OCI-LY3 (cell line): ENCODE measurements around the gene SMCO3.

Source experiments
- EZH2phosphoT487 ChIP-seq: fragments of 200-600 bp; shearing (Covaris generic); IDR thresholded peaks from 2 replicates; pipeline ENCODE4 v1.6.1; 2018; ENCODE audit warnings: antibody characterized with exemption, mixed run types, low read depth
- TF ChIP-seq, protein P1 (sequence below): fragments of 200-600, 300-600 bp; sonication (generic); IDR thresholded peaks from 2 replicates; pipeline ENCODE4 v1.5.1; 2014; ENCODE audit warnings: antibody characterized with exemption, low read length, low read depth

GRCh38 chr12:14777271-14777670 is 36.7 kb downstream of the SMCO3 start:
- TF ChIP-seq, protein P1, sequence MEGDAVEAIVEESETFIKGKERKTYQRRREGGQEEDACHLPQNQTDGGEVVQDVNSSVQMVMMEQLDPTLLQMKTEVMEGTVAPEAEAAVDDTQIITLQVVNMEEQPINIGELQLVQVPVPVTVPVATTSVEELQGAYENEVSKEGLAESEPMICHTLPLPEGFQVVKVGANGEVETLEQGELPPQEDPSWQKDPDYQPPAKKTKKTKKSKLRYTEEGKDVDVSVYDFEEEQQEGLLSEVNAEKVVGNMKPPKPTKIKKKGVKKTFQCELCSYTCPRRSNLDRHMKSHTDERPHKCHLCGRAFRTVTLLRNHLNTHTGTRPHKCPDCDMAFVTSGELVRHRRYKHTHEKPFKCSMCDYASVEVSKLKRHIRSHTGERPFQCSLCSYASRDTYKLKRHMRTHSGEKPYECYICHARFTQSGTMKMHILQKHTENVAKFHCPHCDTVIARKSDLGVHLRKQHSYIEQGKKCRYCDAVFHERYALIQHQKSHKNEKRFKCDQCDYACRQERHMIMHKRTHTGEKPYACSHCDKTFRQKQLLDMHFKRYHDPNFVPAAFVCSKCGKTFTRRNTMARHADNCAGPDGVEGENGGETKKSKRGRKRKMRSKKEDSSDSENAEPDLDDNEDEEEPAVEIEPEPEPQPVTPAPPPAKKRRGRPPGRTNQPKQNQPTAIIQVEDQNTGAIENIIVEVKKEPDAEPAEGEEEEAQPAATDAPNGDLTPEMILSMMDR: no peak
- no peak for TF ChIP-seq EZH2phosphoT487
